HEK293 (cell line): ENCODE measurements around the gene MPHOSPH9.

Experiments
- MYNN ChIP-seq: fragments of 450-650 bp; formaldehyde crosslinking; IDR thresholded peaks from 2 replicates; pipeline ENCODE4 v1.5.1; 2016; ENCODE audit warnings: missing biosample characterization, missing genetic modification characterization, borderline replicate concordance
- ZBTB8A ChIP-seq: fragments of 450-650 bp; formaldehyde crosslinking; IDR thresholded peaks from 2 replicates; pipeline ENCODE4 v1.5.1; 2016; ENCODE audit warnings: missing biosample characterization, missing genetic modification characterization
- ZEB2 ChIP-seq: fragments of 450-650 bp; formaldehyde crosslinking; IDR thresholded peaks from 2 replicates; pipeline ENCODE4 v1.5.1; 2016; ENCODE audit warnings: missing biosample characterization, missing genetic modification characterization
- ZFP3 ChIP-seq: fragments of 450-650 bp; formaldehyde crosslinking; IDR thresholded peaks from 2 replicates; pipeline ENCODE4 v1.5.1; 2016; ENCODE audit warnings: low read depth, missing biosample characterization, missing genetic modification characterization
- ZNF175 ChIP-seq: fragments of 450-650 bp; formaldehyde crosslinking; IDR thresholded peaks from 2 replicates; pipeline ENCODE4 v1.5.1; 2016; ENCODE audit warnings: missing biosample characterization, missing genetic modification characterization
- ZNF776 ChIP-seq: fragments of 450-650 bp; formaldehyde crosslinking; IDR thresholded peaks from 2 replicates; pipeline ENCODE4 v1.5.0; 2017; ENCODE audit warnings: missing biosample characterization, missing genetic modification characterization, borderline replicate concordance
- ZNF777 ChIP-seq: fragments of 450-650 bp; formaldehyde crosslinking; IDR thresholded peaks from 2 replicates; pipeline ENCODE4 v1.5.1; 2017; ENCODE audit warnings: missing biosample characterization, missing genetic modification characterization, borderline replicate concordance
- ZSCAN30 ChIP-seq: fragments of 450-650 bp; IDR thresholded peaks from 2 replicates; pipeline ENCODE4 v1.5.1; 2018; ENCODE audit warnings: missing biosample characterization, mild to moderate bottlenecking, missing genetic modification characterization, moderate library complexity
- TF ChIP-seq, protein P1 (sequence below): fragments of 450-650 bp; formaldehyde crosslinking; IDR thresholded peaks from 2 replicates; pipeline ENCODE4 v1.5.1; 2016; ENCODE audit warnings: missing biosample characterization, missing genetic modification characterization
- TF ChIP-seq, protein P2 (sequence below): fragments of 450-650 bp; formaldehyde crosslinking; IDR thresholded peaks from 2 replicates; pipeline ENCODE4 v1.5.1; 2017; ENCODE audit warnings: missing biosample characterization, missing genetic modification characterization
- TF ChIP-seq, protein P3 (sequence below): fragments of 450-650 bp; formaldehyde crosslinking; IDR thresholded peaks from 2 replicates; pipeline ENCODE4 v1.5.1; 2016; ENCODE audit warnings: missing biosample characterization, missing genetic modification characterization

DNA sequence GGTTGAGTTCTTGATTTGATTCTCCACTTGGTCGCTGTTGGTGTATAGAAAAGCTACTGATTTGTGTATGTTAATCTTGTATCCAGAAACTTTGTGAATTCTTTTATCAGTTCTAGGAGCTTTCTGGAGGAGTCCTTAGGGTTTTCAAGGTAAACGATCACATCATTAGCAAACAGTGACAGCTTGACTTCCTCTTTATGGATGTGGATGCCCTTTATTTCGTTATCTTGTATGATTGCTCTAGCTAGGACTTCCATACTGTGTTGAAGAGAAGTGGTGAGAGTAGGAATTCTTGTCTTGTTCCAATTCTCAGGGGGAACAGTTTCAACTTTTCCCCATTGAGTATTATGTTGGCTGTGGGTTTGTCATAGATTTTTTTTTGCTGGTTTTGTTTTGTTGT, 12.7 kb upstream of the MPHOSPH9 start:
- no peak for TF ChIP-seq ZEB2 (tag by site-specific recombination)
- TF ChIP-seq ZNF776 (tag by site-specific recombination) = no peak
- TF ChIP-seq, protein P1, sequence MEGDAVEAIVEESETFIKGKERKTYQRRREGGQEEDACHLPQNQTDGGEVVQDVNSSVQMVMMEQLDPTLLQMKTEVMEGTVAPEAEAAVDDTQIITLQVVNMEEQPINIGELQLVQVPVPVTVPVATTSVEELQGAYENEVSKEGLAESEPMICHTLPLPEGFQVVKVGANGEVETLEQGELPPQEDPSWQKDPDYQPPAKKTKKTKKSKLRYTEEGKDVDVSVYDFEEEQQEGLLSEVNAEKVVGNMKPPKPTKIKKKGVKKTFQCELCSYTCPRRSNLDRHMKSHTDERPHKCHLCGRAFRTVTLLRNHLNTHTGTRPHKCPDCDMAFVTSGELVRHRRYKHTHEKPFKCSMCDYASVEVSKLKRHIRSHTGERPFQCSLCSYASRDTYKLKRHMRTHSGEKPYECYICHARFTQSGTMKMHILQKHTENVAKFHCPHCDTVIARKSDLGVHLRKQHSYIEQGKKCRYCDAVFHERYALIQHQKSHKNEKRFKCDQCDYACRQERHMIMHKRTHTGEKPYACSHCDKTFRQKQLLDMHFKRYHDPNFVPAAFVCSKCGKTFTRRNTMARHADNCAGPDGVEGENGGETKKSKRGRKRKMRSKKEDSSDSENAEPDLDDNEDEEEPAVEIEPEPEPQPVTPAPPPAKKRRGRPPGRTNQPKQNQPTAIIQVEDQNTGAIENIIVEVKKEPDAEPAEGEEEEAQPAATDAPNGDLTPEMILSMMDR (tag by site-specific recombination) = no peak
- no peak for TF ChIP-seq ZSCAN30 (tag by site-specific recombination)
- TF ChIP-seq ZFP3 = no peak
- no peak for TF ChIP-seq ZBTB8A (tag by site-specific recombination)
- TF ChIP-seq, protein P2, sequence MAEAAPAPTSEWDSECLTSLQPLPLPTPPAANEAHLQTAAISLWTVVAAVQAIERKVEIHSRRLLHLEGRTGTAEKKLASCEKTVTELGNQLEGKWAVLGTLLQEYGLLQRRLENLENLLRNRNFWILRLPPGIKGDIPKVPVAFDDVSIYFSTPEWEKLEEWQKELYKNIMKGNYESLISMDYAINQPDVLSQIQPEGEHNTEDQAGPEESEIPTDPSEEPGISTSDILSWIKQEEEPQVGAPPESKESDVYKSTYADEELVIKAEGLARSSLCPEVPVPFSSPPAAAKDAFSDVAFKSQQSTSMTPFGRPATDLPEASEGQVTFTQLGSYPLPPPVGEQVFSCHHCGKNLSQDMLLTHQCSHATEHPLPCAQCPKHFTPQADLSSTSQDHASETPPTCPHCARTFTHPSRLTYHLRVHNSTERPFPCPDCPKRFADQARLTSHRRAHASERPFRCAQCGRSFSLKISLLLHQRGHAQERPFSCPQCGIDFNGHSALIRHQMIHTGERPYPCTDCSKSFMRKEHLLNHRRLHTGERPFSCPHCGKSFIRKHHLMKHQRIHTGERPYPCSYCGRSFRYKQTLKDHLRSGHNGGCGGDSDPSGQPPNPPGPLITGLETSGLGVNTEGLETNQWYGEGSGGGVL = no peak
- TF ChIP-seq MYNN (tag by site-specific recombination) = no peak
- TF ChIP-seq, protein P3, sequence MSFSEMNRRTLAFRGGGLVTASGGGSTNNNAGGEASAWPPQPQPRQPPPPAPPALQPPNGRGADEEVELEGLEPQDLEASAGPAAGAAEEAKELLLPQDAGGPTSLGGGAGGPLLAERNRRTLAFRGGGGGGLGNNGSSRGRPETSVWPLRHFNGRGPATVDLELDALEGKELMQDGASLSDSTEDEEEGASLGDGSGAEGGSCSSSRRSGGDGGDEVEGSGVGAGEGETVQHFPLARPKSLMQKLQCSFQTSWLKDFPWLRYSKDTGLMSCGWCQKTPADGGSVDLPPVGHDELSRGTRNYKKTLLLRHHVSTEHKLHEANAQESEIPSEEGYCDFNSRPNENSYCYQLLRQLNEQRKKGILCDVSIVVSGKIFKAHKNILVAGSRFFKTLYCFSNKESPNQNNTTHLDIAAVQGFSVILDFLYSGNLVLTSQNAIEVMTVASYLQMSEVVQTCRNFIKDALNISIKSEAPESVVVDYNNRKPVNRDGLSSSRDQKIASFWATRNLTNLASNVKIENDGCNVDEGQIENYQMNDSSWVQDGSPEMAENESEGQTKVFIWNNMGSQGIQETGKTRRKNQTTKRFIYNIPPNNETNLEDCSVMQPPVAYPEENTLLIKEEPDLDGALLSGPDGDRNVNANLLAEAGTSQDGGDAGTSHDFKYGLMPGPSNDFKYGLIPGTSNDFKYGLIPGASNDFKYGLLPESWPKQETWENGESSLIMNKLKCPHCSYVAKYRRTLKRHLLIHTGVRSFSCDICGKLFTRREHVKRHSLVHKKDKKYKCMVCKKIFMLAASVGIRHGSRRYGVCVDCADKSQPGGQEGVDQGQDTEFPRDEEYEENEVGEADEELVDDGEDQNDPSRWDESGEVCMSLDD (tag by site-specific recombination) = no peak
- TF ChIP-seq ZNF777 (tag by site-specific recombination) = no peak
- TF ChIP-seq ZNF175 (tag by site-specific recombination) = no peak
